AG04449 (cell line): ENCODE measurements around the gene TNRC6B.
"Not testable (repeated sequence)": the region's sequence is repeated elsewhere in the genome, so short reads cannot be mapped to it uniquely, and the experiment has no call there.

Source experiments
- CTCF ChIA-PET: fragments of 350-600 bp; formaldehyde crosslinking; extraction: SDS; loops from one replicate; lab custom pipeline; 2021; ENCODE audit warnings: antibody characterized with exemption; lab: Yijun Ruan, JAX
- POLR2A ChIA-PET: fragments of 400-600, 350-600 bp; formaldehyde crosslinking; extraction: SDS; loops from one replicate; lab custom pipeline; 2020; ENCODE audit warnings: antibody characterized with exemption, inconsistent platforms; lab: Yijun Ruan, JAX
- DNase-seq: peaks from one replicate; pipeline ENCODE4 v3.0.0-alpha.2; 2010; ENCODE audit warnings: low read depth, low spot score
- H3K4me3 ChIP-seq: 2 replicates; pipeline ENCODE4 v1.5.1; 2011; ENCODE audit warnings: low read depth, mild to moderate bottlenecking, control low read depth, low read length
- TF ChIP-seq, protein P1 (sequence below): IDR thresholded peaks from one replicate; pipeline ENCODE4 v1.5.1; 2011; ENCODE audit warnings: mild to moderate bottlenecking, moderate library complexity, low read length, control low read depth, inconsistent platforms; ENCODE audit not compliant: insufficient read depth; ENCODE audit errors: missing control alignments

TNRC6B gene

DNA sequence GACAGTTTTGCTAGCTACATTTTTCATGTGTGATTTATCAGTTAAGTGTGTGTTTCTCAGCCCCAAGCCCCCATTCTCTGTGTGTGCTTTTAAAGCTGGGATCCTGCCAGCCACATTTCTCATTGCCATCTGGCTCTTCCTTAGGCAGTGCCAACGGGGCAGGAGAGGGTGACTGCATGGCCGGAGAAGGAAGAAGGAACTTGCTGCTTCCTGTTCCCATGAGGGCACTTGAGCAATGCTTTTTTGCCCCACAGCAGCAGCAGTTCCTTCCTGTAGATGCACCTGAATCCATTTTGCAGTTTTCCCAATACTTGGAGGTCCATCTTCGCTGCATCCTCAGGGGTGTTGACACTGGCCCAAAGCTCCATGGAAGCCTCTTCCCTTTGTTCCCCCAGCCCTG lies 37.5 kb downstream of the TNRC6B start:
- POLR2A ChIA-PET, result no interaction called here
- DNase-seq, result no peak
- CTCF ChIA-PET, result interaction anchor here (1.0 kb wide), 1 partner anchor 22 kb away, joined by 4 read pairs; no protein-coding TSS in a partner anchor
- TF ChIP-seq, protein P1, sequence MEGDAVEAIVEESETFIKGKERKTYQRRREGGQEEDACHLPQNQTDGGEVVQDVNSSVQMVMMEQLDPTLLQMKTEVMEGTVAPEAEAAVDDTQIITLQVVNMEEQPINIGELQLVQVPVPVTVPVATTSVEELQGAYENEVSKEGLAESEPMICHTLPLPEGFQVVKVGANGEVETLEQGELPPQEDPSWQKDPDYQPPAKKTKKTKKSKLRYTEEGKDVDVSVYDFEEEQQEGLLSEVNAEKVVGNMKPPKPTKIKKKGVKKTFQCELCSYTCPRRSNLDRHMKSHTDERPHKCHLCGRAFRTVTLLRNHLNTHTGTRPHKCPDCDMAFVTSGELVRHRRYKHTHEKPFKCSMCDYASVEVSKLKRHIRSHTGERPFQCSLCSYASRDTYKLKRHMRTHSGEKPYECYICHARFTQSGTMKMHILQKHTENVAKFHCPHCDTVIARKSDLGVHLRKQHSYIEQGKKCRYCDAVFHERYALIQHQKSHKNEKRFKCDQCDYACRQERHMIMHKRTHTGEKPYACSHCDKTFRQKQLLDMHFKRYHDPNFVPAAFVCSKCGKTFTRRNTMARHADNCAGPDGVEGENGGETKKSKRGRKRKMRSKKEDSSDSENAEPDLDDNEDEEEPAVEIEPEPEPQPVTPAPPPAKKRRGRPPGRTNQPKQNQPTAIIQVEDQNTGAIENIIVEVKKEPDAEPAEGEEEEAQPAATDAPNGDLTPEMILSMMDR, result no peak
- no peak overlapping the region for H3K4me3 ChIP-seq

DNA sequence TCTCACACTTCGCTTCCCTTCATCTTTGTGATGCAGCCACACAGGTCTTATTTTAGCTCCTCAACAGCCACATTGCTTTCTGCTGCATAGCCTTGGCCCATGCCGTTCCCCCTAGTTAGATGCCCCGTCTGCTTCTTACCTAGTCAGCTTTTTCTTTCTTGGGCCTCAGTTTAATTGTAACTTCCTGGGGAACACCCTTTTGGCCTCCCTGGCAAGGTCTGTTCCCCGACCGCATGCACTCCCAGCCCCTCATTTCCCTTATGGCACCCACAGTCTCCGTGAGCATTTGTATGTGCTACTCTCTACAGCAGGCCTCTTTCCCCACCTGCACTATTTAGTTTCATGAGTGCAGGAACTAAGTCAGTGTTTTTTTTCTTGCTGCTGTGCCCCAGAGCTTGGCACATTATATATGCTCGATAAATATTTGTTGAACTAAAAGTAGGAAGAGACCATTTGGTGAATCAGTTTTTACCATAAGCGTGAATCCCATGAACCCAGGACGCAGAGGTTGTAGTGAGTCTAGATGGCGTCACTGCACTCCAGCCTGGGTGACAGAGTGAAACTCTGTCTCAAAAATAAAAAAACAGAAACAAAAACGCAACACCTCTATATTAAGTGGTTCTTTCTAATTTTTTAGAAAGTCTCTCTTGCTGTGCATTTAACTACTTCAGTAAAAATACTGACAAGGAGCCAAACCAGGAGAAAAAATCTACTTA lies 38.5 kb downstream of the TNRC6B start:
- H3K4me3 ChIP-seq, result no peak overlapping the region
- ChIA-PET CTCF (interaction anchor here (1.0 kb wide), 1 partner anchor 23 kb away, joined by 4 read pairs; no protein-coding TSS in a partner anchor), POLR2A (no interaction called here)
- DNase-seq, result no peak
- TF ChIP-seq, protein P1, result no peak

DNA sequence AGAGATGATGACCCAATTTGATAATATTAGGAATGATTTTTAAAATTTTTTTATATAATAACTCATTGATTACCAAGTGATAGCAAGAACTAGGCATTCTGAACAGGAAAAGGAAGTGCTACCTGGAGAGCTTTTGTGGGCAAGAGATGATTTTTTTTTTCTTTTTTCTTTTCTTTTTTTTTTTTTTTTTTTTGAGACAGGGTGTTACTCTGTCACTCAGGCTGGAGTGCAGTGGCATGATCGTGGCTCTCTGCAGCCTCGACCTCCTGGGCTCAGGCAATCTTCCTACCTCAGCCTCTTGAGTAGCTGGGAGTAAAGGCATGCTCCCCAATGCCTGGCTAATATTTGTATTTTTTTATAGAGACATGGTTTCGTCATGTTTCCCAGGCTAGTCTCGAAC lies 40.4 kb downstream of the TNRC6B start:
- TF ChIP-seq, protein P1, result no peak
- DNase-seq, result no peak
- ChIA-PET CTCF (no interaction called here), POLR2A (no interaction called here)
- no peak overlapping the region for H3K4me3 ChIP-seq

DNA sequence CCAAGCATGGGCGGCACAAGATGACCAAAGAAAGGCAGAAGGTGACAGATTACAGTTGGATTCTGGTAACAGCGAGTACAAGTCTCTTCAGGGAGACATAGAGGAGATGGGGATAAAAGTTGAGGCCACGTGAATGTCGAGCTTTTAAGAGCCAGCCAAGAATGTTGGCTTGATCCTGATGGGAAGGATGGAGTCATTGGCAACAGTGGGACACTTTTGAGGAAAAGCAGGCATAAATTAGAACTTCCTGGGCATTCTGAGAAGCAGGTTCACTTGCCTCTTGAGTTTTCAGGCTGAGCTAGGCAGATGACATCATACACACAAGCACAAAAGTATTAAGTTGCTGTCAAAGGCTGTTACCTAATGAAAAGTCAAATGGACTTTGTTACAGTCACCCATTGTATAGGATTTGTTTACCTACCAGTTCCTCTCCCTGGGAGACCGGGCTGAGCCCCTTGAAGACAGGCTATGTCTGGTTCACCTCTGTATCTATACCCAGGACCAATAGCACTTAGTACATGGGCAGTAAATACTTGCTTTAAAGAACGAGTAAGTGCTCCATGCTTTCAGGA lies 41.1 kb downstream of the TNRC6B start:
- POLR2A ChIA-PET, result no interaction called here
- H3K4me3 ChIP-seq, result no peak overlapping the region
- TF ChIP-seq, protein P1, result no peak
- DNase-seq, result no peak
- CTCF ChIA-PET, result no interaction called here

DNA sequence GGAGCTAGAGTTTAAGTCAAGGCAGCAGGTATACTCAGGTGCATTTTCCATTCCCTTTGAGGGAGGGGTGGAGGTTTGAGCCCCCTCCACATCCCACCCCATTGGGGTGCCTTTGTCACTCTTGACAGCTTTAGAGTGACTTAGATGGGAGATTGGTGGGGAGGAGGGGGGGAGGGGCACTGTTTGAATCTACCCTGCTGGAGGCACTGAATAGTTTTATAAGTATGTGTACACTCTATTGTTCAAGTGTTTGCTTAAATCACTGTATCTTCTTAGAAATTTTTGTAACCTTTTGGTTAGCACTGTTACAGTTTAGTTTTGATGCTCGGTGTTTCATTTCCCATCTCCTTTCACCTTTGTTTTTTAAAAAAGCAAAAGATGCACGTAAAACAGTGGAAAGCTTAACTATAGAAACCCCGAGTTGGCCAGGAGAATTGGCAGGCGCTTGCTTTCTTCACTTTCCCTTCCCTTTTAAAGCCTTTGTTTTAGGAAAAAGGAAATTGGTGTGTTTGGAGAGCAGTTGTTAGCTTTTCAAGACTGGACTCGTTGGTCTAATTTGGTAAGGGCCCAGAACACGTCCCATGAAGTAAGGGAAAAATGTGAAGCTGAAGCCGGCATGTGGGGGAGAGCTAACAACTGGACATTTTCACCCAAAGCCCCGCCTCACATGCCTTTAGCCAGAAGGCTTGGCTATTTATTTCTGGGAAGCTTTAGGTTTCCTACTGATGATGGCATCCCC lies 42.8 kb downstream of the TNRC6B start:
- TF ChIP-seq, protein P1, result no peak
- H3K4me3 ChIP-seq, result no peak overlapping the region
- ChIA-PET POLR2A (no interaction called here), CTCF (interaction anchor here (1.2 kb wide), 1 partner anchor 11 kb away, joined by 3 read pairs; no protein-coding TSS in a partner anchor)
- DNase-seq, result no peak

DNA sequence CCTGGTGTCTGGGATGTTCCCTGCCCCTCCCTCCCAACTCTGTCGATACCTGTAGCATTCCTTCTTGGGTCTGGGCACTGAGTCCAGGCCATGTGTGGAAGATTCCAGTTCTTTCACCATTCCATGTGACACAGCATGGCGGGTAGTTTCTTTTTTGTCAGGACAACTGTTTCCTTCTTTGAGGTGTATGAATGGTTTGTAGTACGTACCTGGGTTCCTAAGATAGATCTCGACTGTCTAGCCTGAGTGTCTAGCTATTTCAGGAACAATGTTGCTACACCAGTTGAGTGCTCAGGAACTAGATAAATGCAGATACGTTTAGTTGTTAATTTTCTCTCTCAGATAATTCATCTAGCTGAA lies 43.3 kb downstream of the TNRC6B start:
- ChIA-PET POLR2A (no interaction called here), CTCF (no interaction called here)
- TF ChIP-seq, protein P1, result no peak
- DNase-seq, result no peak
- H3K4me3 ChIP-seq, result no peak overlapping the region

DNA sequence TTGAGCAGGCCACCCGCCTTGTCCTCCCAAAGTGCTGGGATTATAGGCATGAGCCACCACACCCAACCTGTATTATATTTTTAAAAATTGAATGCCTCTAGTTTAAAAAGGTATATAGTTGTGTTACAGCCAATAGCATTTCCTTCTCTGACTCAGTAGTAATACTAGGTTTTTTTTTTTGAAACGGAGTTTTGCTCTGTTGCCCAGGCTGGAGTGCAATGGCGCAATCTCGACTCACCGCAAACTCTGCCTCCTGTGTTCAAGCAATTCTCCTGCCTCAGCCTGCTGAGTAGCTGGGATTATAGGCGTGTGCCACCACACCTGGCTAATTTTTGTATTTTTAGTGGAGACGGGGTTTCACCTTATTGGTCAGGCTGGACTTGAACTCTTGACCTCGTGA lies 45.3 kb downstream of the TNRC6B start:
- POLR2A ChIA-PET, H3K4me3 ChIP-seq, DNase-seq, CTCF ChIA-PET: not testable (repeated sequence)
